Endothelial cell of umbilical vein (primary cell): ENCODE measurements around the gene HIGD1A. TPM values are rescaled to one million over a fixed set of nuclear protein-coding genes. Genes with fewer than 3 reads are reported as not detected.

Source experiments
- BruUV-seq: library from RNA; stranded (reverse); fragments of 400-500 nt; replicated peaks from 2 replicates; lab custom pipeline; 2021; lab: Mats Ljungman, UMichigan
- CTCF ChIA-PET: fragments of 300-600, 350-600 bp; sonication (Branson Sonifier 250); formaldehyde crosslinking; loops from one replicate; lab custom pipeline; 2021; ENCODE audit warnings: antibody characterized with exemption, inconsistent platforms; lab: Charles Lee
- POLR2A ChIA-PET: fragments of 300-600, 350-600 bp; sonication (Branson Sonifier 250); formaldehyde crosslinking; loops from one replicate; lab custom pipeline; 2021; ENCODE audit warnings: antibody characterized with exemption, inconsistent platforms; lab: Charles Lee
- DNase-seq: peaks from one replicate; pipeline ENCODE4 v3.0.0-alpha.2; 2011; ENCODE audit warnings: low read depth, low spot score
- FAIRE-seq: peaks from 2 replicates; lab custom pipeline; 2011; peaks lifted over from hg19 to GRCh38; lab: Jason Lieb, UNC
- H2AFZ ChIP-seq: 2 replicates; pipeline ENCODE4 v1.6.0; 2012; ENCODE audit warnings: low read depth, low read length, control low read depth, inconsistent platforms
- H3K27ac ChIP-seq: 2 replicates; pipeline ENCODE4 v1.5.1; 2011; ENCODE audit warnings: low read depth, mild to moderate bottlenecking, control low read depth, low read length, moderate library complexity; ENCODE audit not compliant: insufficient read depth
- H3K27me3 ChIP-seq, 2 experiments: 2 replicates each; pipeline versions ENCODE4 v1.6.0 to v1.6.1; 2011; ENCODE audit warnings: low read length in 2 of 2, mixed read lengths in 1 of 2; ENCODE audit not compliant: control insufficient read depth in 2 of 2, insufficient read depth in 2 of 2
- H3K36me3 ChIP-seq, 2 experiments: 2 replicates in 1 of 2; 3 replicates in 1 of 2; pipeline ENCODE4 v1.5.1; 2011; ENCODE audit warnings: low read length in 2 of 2, mild to moderate bottlenecking in 1 of 2, moderate library complexity in 1 of 2; ENCODE audit not compliant: control insufficient read depth in 2 of 2, insufficient read depth in 2 of 2; ENCODE audit errors: extremely low read depth in 1 of 2
- H3K4me1 ChIP-seq: 3 replicates; pipeline ENCODE4 v1.5.1; 2011; ENCODE audit warnings: mild to moderate bottlenecking, low read length; ENCODE audit not compliant: control insufficient read depth, insufficient read depth; ENCODE audit errors: extremely low read depth
- H3K4me2 ChIP-seq: 2 replicates; pipeline ENCODE4 v1.6.1; 2011; ENCODE audit warnings: low read length, control low read depth, mixed read lengths; ENCODE audit not compliant: insufficient read depth
- H3K4me3 ChIP-seq, 3 experiments: fragments of 200-600 bp in 1 of 3; sonication (generic), shearing (Covaris generic) in 1 of 3; replicated peaks in 1 of 3; 2 replicates each; pipeline ENCODE4 v1.5.1; 2011 to 2016; ENCODE audit warnings: control low read depth in 3 of 3, low read length in 3 of 3, mild to moderate bottlenecking in 2 of 3, inconsistent platforms in 1 of 3, low read depth in 1 of 3, moderate library complexity in 1 of 3; ENCODE audit not compliant: insufficient read depth in 1 of 3
- H3K79me2 ChIP-seq: 2 replicates; pipeline ENCODE4 v1.6.0; 2012; ENCODE audit warnings: low read length, inconsistent platforms; ENCODE audit not compliant: control insufficient read depth, insufficient read depth
- H3K9ac ChIP-seq: replicated peaks from 2 replicates; pipeline ENCODE3; 2011; ENCODE audit warnings: low read length, control low read depth; ENCODE audit not compliant: insufficient read depth; ENCODE audit errors: extremely low read depth
- H3K9me1 ChIP-seq: replicated peaks from 3 replicates; pipeline ENCODE4 v1.6.0; 2011; ENCODE audit warnings: mild to moderate bottlenecking, low read length; ENCODE audit not compliant: control insufficient read depth, insufficient read depth; ENCODE audit errors: extremely low read depth
- H3K9me3 ChIP-seq: replicated peaks from 2 replicates; pipeline ENCODE4 v1.5.1; 2012; ENCODE audit warnings: low read length, inconsistent platforms; ENCODE audit not compliant: control insufficient read depth, insufficient read depth
- H4K20me1 ChIP-seq: replicated peaks from 2 replicates; pipeline ENCODE3; 2011; ENCODE audit warnings: mild to moderate bottlenecking, low read length; ENCODE audit not compliant: control insufficient read depth, insufficient read depth; ENCODE audit errors: extremely low read depth
- CTCF ChIP-seq, 2 donors: IDR thresholded peaks; 1 replicate in 1 of 2; 2 replicates in 1 of 2; pipeline ENCODE4 v1.5.1; 2011; ENCODE audit warnings: low read length in 2 of 2, mild to moderate bottlenecking in 2 of 2, moderate library complexity in 2 of 2, control low read depth in 1 of 2, inconsistent platforms in 1 of 2, low read depth in 1 of 2; ENCODE audit not compliant: insufficient read depth in 1 of 2; ENCODE audit errors: extremely low read depth in 1 of 2
- EZH2 ChIP-seq: IDR thresholded peaks from 2 replicates; pipeline ENCODE4 v1.6.1; 2012; ENCODE audit warnings: borderline replicate concordance, low read depth, mild to moderate bottlenecking, moderate library complexity, low read length, inconsistent platforms; ENCODE audit not compliant: severe bottlenecking
- FOS ChIP-seq: IDR thresholded peaks from 2 replicates; pipeline ENCODE4 v1.6.1; 2011; ENCODE audit warnings: mild to moderate bottlenecking, low read length, moderate library complexity, borderline replicate concordance; ENCODE audit not compliant: insufficient read depth
- GATA2 ChIP-seq: IDR thresholded peaks from 2 replicates; pipeline ENCODE4 v1.7.0; 2011; ENCODE audit warnings: low read depth, mild to moderate bottlenecking, moderate library complexity, mixed read lengths, low read length; ENCODE audit not compliant: insufficient read length, insufficient read depth
- JUN ChIP-seq: IDR thresholded peaks from 2 replicates; pipeline ENCODE4 v1.6.1; 2011; ENCODE audit warnings: borderline replicate concordance, low read depth; ENCODE audit not compliant: insufficient read length, insufficient read depth
- POLR2AphosphoS5 ChIP-seq: IDR thresholded peaks from 2 replicates; pipeline ENCODE4 v1.6.1; 2012; ENCODE audit warnings: low read depth, mild to moderate bottlenecking, control low read depth, low read length, moderate library complexity; ENCODE audit not compliant: insufficient read depth
- dilution Hi-C: fragments of 300-500 bp; cut with MboI; formaldehyde crosslinking; loops from one replicate; pipeline ENCODE4 v1.15.0; 2019; ENCODE audit warnings: low sequenced_read_pairs; ENCODE audit not compliant: extremely low pct_ligation_motif_present
- intact Hi-C: fragments of 100-400 bp; cut with micrococcal nuclease; formaldehyde crosslinking; loops from one replicate; pipeline ENCODE4 v1.10.0; 2022
- polyA plus RNA-seq, 4 experiments: library from polyadenylated mRNA; depleted of rRNA in 3 of 4; stranded (reverse) in 3 of 4; unstranded in 1 of 4; fragments of >200 nt; gene quantifications; 2 replicates each; pipeline versions ENCODE4 v1.2.1 to v1.2.3, GENCODE V29; 2011 to 2012; ENCODE audit warnings: missing spikeins in 1 of 4
- total RNA-seq: library from RNA; stranded (reverse); gene quantifications from 2 replicates; pipeline ENCODE4 v1.2.3, GENCODE V29; 2021

The HIGD1A gene
- total and polyA plus RNA-seq, 2 donors (not counting 3 experiments of a cell fraction or from before 2014, with no cell fraction given), result 59.5 to 68.9 TPM

GRCh38 chr3:42795621-42796181, 8.6 kb downstream of the HIGD1A start:
- dilution Hi-C loops (no loop called here), intact Hi-C loops (no loop called here)
- no peaks in the 10 kb centered on the region for H3K4me1 ChIP-seq
- FAIRE-seq (no peak), DNase-seq (no peak)
- H3K79me2 ChIP-seq, result peaks cover 32% of the 10 kb centered on the region
- no peak overlapping the region for H3K9ac ChIP-seq
- peaks cover 3% of the 10 kb centered on the region in 2 experiments for H3K36me3 ChIP-seq
- H3K9me3 ChIP-seq, result no peaks in the 10 kb centered on the region
- H3K4me3 ChIP-seq, result no peak overlapping the region
- no TSS peak for BruUV-seq
- H3K9me1 ChIP-seq, result no peaks in the 10 kb centered on the region
- peaks cover 3% of the 10 kb centered on the region for H4K20me1 ChIP-seq
- ChIA-PET POLR2A (no interaction called here), CTCF (interaction anchor here (1.0 to 1.2 kb wide), 2 partner anchors 44 to 52 kb away, joined by 3 to 4 read pairs; no protein-coding TSS in a partner anchor)
- H3K4me2 ChIP-seq, result no peak overlapping the region
- H3K27ac ChIP-seq, result no peak overlapping the region
- no peaks in the 10 kb centered on the region for H3K27me3 ChIP-seq
- no peak overlapping the region for H2AFZ ChIP-seq
- TF ChIP-seq CTCF (IDR thresholded peaks at IDR 0.05; ENCODE audit: extremely low read depth in 1 of 2, insufficient read depth in 1 of 2, low read depth in 1 of 2, low read length in 2 of 2) (no peak), GATA2 (no peak), POLR2AphosphoS5 (no peak), FOS (no peak), EZH2 (no peak), JUN (no peak)
